GM21447 (cell line): Measurements from ENCODE around the gene IMMT.
A peak's percentile ranks its signal among the peaks of the same experiment; 100 is the strongest.
"Not testable (repeated sequence)": the region's sequence is repeated elsewhere in the genome, so short reads cannot be mapped to it uniquely, and the experiment has no call there.

Source experiments
- ATAC-seq: cut with Tn5 transposase; IDR thresholded peaks from one replicate; pipeline ENCODE4 v1.9.1; 2021; ENCODE audit not compliant: unreplicated experiment

Gene IMMT

DNA sequence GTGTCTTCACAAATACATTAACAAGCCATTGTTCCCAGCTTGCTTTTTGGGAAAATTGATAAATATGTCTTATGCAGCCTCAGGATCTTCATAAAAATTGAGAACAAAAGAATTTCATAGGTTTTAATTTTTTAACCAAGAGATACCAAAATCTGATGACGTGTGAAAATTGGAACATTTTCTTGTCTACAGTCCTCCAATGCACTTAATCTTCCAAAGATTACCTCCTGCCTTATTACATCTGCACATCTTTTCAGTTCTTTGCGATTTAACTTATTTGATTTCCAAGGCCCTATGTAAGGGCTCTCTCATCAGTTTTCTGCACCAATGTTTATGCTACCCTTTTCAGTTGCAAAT lies 7.1 kb upstream of the IMMT start:
- ATAC-seq: no peak

DNA sequence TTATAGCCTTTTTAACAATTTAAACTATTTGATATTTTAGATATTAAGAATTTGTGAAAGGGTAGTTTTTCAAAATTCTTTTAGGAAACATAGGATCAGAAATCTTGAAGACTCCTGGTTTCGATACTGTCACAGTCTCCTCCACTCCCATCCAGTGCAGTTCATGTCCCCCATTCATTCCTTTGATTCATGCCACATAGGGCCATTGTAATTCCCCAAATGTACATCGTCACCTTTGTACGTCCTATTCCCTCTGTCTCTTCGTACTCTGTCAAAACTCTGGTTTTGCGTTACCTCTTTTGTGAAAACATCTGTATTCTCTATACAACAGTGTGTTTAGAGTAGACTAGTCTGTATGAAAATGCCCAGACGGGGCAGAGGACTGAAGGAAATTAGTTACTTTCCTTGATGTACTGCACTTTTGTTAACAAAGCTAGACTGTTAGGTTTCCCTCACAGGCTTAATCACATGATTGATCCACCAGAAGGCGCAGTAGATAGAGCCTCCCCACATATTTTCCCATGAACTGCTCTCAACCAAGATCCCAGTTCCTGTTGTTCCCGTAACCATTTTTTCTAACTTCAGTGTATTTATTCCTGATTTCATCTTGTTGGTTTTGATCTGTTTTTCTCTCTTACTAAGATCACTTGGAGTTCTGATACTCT lies 6.5 kb upstream of the IMMT start:
- ATAC-seq: no peak

DNA sequence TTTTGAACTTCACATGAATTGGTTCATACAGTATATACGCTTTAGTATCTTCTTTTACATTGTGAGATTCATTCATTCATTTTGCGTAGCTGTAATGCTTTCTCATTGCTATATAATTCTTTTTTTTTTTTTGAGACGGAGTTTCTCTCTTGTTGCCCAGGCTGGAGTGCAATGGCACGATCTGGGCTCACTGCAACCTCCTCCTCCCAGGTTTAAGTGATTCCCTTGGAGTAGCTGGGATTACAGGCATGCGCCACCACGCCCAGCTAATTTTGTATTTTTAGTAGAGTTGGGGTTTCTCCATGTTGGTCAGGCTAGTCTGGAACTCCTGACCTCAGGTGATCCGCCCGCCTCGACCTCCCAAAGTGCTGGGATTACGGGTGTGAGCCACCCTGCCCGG lies 5.3 kb upstream of the IMMT start:
- not testable (repeated sequence) for ATAC-seq

DNA sequence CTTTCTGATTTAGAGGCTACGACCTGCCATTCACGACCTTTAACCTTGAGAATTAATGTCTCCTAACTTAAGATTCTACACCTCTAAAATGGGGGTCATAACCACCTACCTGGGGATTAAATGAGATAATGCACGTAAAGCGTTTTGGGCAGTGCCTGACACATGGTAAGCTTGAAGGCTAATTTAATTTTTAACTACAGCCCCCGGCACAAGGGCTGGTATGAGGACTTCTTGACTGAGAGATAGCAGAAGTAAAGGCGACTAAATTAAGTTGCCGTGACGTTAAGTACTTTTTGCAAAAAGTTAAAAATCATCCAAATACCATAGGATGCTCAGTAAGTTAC lies 4.5 kb upstream of the IMMT start:
- ATAC-seq: no peak

DNA sequence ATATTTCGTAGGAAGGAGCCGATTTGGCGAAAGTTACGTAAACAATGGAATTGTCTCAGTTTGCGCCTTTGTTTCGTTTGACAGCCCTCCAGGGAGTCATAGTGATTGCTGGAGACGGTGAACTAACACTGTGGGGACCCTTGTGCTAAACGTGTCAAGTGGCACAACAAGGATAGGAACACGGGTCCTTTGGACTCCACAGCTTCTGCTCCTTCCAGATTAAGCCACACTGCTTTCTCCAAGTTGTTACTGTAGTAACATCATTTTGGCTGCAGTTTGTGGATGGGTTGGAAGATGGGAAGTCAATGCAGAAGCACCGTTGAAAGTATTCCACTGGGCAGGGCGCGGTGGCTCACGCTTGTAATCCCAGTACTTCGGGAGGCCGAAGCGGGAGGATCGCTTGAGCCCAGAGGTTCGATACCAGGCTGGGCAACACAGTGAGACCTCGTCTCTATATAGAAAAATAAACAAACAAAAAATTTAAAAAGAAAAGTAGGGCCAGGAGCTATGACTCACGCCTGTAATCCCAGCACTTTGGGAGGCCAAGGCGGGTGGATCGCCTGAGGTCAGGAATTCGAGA lies 636 bp upstream of the IMMT start:
- ATAC-seq: peak; percentile 3

DNA sequence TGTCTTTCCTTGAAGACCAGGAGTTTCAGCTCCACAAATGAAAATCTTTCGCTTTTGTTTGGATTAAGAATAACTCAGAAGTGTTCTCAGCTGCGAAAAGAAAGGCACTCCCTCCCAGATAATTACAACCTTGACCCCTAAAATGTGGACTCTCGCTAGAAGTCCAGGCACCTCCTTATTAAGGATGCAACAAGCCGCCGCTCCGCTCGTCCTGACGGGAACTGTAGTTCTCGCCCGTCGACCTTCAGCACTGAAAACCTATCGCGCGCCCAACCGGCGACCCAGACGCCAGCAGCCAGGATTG lies 559 bp downstream of the IMMT start:
- no peak for ATAC-seq

DNA sequence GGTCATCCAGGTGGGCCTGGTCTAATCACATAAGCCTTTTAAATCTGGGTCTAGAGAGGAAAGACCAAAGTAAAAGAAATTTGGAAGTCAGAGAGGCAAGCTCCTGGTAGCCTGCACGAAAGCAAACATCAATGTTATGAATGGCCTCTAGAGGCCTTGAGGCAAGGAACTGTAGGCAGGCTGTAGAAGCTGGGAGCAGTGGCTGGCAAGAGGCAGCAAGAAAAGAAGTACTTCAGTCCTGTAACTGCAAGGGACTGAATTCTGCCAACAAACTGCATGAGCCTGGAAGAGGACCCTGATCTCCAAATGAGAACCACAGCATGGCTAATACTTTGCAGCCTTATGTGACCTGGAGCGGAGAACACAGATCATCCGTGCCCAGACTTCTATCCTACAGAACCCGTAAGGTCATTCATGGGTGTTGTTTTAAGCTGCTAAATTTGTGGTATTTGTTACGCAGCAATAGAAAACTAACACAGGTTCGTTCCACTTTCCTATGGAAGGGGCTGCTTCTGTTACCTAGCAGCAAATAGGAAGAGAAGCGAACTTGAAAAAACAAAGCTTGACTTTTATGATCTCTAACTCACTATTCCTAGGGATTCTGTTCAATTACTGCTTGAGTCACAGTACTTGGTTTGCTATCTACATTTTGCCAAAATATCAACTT lies 1.2 kb downstream of the IMMT start:
- no peak for ATAC-seq

DNA sequence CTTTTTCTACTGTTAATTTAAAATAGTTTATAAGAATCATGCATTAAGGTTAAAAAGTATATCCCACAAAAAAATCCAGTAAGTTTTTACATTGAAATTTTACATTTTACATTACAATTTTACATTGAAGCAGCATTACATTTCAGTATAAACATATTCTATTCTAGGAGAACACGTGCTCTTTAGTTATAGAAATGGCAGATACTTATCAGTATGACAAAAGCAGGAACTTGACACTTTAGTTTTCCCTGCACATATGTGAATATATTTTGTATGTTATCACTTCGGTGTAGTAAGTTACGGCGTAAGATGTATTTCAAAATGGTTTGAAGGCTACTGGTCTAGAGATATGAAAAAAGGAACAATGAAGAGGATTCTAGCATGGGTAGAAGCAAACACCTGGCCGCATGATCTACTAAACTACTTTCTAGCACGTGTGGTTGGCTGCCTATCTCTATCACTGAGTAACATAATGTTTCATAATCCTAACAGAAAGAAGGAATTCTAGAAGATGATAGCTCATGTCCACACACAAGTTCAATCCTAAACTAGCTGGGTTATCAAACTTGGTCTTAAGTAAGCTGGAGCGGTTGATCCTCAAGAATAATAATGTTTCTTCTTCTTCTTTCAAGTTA lies 5.4 kb downstream of the IMMT start:
- ATAC-seq: no peak

DNA sequence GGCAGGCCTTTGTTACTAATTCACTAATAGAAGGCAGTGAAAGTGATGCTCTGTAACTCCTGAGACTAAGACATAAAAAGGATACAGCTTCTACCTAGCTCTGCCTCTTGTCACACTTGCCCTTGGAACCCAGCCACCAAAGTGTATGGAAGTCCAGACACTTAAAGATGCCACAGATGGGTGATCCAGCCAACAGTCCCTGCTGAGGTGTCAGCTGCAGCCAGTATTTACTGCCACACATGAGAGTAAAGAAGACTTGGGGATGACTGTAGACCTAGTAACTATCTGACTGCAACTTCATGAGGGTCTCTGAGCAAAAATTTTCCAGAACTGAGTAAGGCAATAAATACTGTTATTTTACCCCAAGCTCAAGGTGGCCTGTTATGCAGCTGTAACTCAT lies 8.8 kb downstream of the IMMT start:
- ATAC-seq: peak; percentile 40

DNA sequence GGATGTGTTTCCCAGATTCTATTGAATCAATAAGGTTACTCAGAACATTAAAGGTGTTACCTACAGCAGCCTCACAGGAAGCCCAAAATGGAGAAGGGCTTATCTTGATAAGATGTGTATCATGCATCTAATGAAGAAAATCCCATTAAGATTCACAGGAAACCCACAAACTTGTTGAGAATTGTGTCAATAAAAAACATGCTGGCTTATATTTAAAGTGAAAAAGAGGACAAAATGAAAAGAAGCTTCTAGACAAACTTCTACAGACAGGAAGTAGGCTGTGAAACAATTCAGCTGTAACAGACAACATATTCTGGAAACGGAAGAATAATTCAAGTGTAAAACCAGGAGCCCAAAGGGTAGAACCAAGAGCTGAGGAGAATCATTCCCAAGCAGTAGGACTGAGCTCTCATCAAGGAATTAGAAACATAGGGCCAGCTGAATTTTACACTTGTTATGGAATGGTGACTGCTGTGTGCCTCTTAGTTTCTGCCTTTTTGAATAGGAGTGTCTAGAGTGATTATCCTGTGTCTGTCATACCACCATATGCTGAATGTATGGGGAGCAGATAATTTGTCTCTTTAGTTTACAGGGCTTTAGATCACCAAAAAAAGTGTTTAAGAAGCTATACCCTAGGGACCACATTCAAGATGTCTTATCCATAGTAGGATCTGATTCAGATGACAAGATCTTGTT lies 9.6 kb downstream of the IMMT start:
- peak; percentile 45 for ATAC-seq

DNA sequence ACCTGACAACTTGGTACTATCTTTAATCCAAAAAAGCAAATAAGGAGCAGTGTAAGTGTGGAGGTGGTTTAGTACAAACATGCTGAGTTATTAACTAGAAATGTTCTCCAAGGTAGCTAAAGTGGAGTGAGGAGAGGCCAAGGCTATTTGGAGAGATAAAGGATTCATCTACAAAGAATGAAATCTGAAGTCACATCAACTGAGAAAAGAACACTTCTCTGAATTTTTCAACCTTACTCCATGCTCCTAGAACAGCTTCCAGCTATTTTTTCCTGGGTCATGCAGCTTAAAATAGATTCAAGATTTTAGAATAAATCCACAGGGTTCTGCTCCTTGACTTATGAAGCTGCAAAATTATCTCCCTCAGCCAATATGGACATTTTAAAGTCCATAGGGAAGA lies 18.7 kb downstream of the IMMT start:
- no peak for ATAC-seq

DNA sequence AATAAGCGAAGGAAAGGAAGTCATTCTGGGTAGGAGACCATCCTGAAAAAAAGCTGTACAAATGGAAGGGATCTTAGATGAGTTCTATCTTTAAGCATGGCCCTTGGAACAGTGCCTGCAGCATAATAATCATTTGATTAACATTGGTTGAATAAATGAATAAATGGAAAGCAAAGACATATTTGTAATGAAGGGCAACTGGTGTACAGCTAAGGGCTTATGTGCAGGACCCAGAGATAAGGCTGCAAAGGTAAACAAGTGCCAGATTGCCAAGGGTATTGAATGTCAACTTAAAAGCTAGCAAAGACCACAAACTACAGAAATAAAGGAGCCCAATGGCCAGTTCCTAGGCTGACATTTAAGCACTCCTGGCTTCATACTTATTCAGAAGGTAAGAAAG lies 19.4 kb downstream of the IMMT start:
- no peak for ATAC-seq

DNA sequence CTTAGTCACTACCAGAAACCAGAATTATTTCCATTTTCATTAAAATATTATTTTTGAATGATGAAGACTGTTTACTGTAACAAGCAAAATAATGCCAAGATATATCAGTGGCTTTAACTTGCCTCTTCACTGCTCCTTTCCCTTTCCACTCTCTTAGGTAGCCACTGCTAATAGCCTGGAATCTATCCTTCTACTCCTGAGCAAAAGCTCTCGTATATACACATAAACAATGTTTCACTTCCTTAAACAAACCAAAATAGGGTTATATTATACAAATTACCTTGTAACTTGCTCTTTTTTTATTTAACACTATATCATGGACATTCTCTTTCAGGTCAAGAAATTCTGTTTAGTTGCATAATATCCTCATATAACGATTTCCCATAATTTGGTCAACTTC lies 20.8 kb downstream of the IMMT start:
- no peak for ATAC-seq

DNA sequence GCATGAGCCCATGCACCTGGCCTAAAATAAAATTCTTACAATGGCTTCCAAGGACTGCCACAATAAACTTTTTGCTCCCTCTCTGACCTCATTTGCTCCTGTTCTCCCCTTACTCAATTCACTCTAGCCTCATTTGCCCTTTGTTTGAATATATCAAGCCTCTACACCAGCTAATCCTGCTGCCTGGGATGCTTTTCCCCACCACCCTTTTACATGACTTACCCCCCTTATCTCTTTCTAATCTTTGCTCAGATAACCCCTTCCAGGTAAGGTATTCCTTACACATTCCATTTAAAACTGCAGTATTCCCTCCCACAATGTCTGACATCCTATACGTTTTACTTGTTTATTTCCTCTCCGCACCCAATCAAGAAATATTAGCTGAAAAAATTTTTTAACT lies 22.7 kb downstream of the IMMT start:
- ATAC-seq: no peak

DNA sequence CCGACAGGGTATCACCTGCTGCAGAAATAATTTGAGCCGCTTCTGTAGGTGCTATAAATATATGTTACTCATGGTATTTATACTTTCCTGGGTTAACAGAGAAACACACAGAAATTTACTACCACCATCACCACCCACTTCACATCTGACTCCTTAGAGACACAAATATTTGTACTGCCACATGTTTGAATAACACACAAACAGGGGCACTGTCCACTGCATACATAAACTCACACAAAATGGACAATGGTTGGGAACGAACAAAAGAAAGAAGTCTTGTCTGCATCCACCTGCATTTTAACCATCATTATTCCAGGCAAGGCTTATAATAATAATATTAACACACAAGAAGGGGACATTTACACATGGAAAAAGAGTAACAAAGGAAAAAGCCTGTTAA lies 24.0 kb downstream of the IMMT start:
- ATAC-seq: no peak

DNA sequence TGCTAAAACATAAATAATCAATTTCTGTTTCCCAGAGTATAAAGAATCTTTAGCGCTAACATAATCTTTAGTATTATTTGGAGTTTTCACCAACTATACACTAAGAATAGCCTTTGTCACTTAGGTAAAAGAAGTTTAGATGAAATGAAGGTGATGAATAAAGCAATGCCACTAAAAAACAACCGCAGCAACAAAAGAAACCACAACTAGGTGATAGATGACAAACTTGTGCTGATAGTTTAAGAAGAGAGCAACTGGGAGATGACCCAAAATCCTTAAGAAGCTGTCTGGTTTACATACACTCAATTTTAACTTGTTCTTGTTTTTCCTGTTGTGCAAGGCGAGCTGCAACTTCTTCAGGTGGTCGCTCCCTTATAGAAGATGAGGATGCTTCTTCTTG lies 24.8 kb downstream of the IMMT start:
- no peak for ATAC-seq

DNA sequence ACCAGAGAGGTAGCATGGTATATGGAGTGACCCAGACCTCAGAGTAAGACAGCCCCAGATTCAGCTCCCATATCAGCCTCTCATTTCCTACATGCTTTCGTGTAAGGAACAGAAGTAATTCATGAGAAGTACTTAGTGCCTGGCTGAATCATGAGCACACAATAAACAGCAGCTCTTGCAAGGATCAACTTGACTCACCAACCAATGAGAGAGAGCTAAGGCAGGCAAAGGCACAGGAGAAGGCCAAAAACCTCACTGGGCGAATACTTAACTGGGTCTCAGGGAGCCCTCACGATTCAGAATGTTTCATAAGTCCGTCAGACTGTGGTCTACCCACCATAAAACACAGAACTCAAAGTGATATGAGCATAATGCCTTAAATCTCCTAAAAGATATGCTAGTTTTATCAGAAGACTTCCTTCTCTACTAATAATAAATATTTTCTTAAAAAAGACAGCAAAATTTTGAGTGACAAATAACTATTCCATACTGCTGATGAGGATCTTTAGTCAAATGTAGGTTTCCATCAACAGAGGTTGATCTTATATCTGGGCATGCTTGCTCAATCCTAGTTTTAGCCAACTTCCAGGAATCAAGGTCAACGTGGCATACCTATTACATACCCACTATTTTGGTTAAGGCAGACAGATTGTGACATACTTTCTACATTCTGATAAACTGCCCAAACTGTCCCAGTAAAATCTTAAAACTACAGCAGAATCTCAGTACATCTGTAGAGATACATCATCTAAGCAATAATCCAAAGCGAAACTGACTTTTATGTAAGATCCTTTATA lies 34.9 kb downstream of the IMMT start:
- no peak for ATAC-seq

DNA sequence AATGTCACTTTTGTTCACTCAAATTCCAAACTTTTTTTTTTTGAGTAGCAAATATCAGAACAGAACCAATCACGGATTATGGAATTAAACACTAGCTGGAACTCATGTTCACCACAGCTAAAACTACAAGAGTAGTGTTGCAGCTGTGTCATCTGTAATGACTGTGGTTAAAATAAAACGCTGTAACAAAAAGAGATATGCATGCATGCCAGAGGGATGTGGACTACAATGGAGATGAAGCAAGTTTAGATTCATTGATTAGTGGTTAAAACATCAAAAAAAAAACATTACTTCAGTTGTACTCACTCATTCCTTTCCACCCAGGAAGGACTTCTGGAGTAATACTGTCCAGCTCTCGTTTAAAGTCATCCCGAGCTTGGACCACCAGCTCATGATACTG lies 37.0 kb downstream of the IMMT start:
- ATAC-seq: no peak

DNA sequence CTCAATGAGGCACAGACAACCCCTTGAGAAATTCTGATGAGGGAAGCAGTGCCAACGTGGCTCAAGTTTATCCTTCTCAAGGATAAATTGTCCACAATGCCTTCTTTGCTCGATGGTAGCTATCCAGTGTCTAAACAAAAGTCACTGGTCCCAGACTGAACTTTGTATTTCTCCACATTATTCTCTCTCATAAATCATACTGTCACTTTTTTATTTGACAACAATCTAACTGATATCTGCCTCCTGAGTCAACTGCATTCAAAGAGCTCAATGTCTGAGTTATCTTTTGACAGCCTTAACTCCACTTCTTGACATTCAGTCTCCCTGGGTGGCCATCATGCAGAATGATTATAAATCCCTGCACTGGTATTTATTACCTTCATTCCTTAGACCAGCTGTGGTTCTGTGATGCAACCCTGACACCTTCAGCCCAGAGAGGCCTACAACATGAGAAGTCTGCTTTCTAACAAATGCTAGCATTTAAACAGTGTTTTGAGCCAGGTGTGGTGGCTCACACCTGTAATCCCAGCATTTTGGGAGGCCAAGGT lies 38.2 kb downstream of the IMMT start:
- no peak for ATAC-seq

DNA sequence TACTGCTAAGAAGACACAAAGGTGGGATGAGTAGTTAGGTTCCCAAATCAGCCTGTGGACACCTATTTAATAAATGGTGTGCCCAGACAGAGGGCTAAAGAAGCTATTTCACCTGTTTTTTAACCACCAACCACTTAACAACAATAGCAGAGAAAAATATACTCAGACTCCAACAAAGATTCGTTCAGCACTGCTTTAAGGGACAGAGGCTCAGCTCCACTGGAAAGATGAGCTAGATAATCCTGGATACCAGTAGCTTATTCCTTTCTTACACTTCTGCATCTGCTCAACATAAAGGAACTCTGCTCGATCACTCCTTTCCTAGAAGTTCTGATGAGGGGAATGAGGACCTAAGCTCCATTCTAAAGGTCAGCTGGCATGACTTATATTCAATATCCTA lies 44.8 kb downstream of the IMMT start:
- no peak for ATAC-seq

DNA sequence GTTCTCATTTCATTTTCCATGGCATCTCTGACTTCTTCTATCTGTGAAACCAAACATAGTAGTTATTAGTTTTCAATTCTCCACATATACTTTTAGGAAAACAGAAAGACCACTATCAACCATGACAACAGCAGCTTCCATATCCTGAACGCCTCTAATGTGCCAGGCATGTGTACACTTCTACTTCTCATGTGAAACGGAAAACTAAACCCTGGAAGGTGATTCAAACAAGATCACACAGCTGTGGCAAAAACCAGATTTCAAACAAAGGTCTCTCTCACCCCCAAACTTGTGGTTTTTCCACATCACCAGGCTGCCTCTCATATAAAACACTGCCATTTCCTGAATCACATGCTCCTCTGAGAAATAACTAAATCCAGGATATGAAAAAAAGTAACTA lies 47.5 kb downstream of the IMMT start:
- no peak for ATAC-seq
